ENCODE measurements around the gene LRBA. TPM values are rescaled to one million over a fixed set of nuclear protein-coding genes. Genes with fewer than 3 reads are reported as not detected.

Gene LRBA
- total RNA-seq, 1 donor, result 38.4 TPM

- TF ChIP-seq CTCF (IDR thresholded peaks at IDR 0.05; ENCODE audit: insufficient read depth, low read depth, low read length), result no peak
- H3K4me3 ChIP-seq (ENCODE audit: low read depth, low read length), result no peak overlapping the region
- no peak for DNase-seq (ENCODE audit: low read depth)
Observed at GRCh38 chr4:150235317-150235716, 779.8 kb downstream of the LRBA start.

GRCh38 chr4:150234246-150234645, 780.8 kb downstream of the LRBA start:
- H3K4me3 ChIP-seq (ENCODE audit: low read depth, low read length), result no peak overlapping the region
- DNase-seq (ENCODE audit: low read depth), result no peak
- TF ChIP-seq CTCF (IDR thresholded peaks at IDR 0.05; ENCODE audit: insufficient read depth, low read depth, low read length), result no peak

- no peak for TF ChIP-seq CTCF (IDR thresholded peaks at IDR 0.05; ENCODE audit: insufficient read depth, low read depth, low read length)
- H3K4me3 ChIP-seq (ENCODE audit: low read depth, low read length), result no peak overlapping the region
- no peak for DNase-seq (ENCODE audit: low read depth)
Observed at GRCh38 chr4:150232029-150232428, 783.1 kb downstream of the LRBA start.

DNA sequence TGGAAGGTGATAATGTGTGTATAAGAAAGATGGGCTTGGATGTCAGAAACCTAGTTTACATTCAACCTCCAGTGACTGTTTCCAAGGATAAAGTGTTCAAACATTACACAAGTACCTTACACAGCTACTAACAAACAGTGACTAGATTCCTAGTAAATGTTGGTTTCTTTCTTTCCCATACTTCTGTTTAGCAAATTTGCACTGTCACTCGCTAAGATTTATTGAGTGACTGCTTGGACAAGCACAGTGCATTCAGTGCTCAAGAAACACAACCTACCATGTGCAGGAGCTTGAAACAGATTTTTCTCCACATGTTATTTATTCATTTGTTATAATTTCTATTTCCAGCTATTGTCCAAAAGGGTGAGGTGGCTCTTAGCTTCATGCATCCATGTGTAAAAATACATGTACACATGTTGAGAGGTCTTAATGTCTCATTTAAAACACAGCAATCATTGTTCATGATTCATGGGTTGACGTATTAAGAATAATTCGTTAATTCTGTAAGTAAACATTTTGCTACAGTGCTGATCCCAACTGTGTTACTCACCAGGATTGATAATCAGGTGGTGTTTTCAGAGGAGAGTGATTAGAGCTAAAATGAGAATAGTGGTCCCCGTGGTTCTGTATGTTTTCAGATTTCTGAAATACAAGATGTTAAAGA, 783.8 kb downstream of the LRBA start:
- no peak for TF ChIP-seq CTCF (IDR thresholded peaks at IDR 0.05; ENCODE audit: insufficient read depth, low read depth, low read length)
- DNase-seq (ENCODE audit: low read depth), result no peak
- no peak overlapping the region for H3K4me3 ChIP-seq (ENCODE audit: low read depth, low read length)

GRCh38 chr4:150230561-150230960, 784.5 kb downstream of the LRBA start:
- no peak for TF ChIP-seq CTCF (IDR thresholded peaks at IDR 0.05; ENCODE audit: insufficient read depth, low read depth, low read length)
- H3K4me3 ChIP-seq (ENCODE audit: low read depth, low read length), result no peak overlapping the region
- DNase-seq (ENCODE audit: low read depth), result no peak

DNA sequence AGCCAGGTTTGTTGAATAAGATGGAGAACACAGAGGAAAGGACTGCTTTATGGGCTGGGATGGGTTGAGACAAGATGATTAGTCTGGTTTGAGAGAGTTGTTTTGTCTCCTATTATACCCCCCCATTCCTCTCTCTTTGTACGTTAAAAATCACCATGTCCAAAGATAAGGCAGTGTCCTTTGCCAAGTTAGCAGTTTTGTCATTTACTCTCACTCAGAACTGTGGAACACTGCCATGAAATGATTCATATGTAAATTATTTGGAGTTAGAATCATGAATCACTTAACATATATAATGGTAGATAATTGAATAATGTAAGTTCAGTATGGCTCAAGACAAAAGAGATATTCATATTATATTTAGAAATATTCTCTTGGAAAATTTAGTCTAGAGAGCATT, 785.6 kb downstream of the LRBA start:
- DNase-seq (ENCODE audit: low read depth), result peak; percentile 64
- TF ChIP-seq CTCF (IDR thresholded peaks at IDR 0.05; ENCODE audit: insufficient read depth, low read depth, low read length), result no peak

More for the DNA sequence above, 785.6 kb downstream of the LRBA start:
- no peak overlapping the region for H3K4me3 ChIP-seq (ENCODE audit: low read depth, low read length)

Measured in fibroblast of villous mesenchyme (primary cell).